GM19438 (cell line): ENCODE data around the gene UTS2R.

Source experiments
- ATAC-seq: cut with Tn5 transposase; IDR thresholded peaks from one replicate; pipeline ENCODE4 v1.9.1; 2021; ENCODE audit warnings: low read depth; ENCODE audit not compliant: unreplicated experiment

The UTS2R gene

GRCh38 chr17:82424001-82424862, 52.7 kb downstream of the UTS2R start:
- no peak for ATAC-seq

- no peak for ATAC-seq
Measured at GRCh38 chr17:82424863-82425159, 53.2 kb downstream of the UTS2R start.
